ENCODE data around the gene VDR. TPM values are rescaled to one million over a fixed set of nuclear protein-coding genes. Genes with fewer than 3 reads are reported as not detected.

The VDR gene
- total RNA-seq, 1 experiment from 2014 or later = 0.03 TPM

- H3K4me3 ChIP-seq (ENCODE audit: insufficient read depth, low read depth, low read length) = no peak overlapping the region
- DNase-seq = no peak
- H3K27me3 ChIP-seq (ENCODE audit: control insufficient read depth, insufficient read depth, low read length) = peaks cover 11% of the 10 kb centered on the region
- no peaks in the 10 kb centered on the region for H3K36me3 ChIP-seq (replicated peaks; ENCODE audit: control insufficient read depth, insufficient read depth, low read length)
Measured at GRCh38 chr12:47940773-47941474, 36.1 kb upstream of the VDR start.

- Histone ChIP-seq H3K27me3 (ENCODE audit: control insufficient read depth, insufficient read depth, low read length) (peaks cover 11% of the 10 kb centered on the region), H3K36me3 (replicated peaks; ENCODE audit: control insufficient read depth, insufficient read depth, low read length) (no peaks in the 10 kb centered on the region), H3K4me3 (ENCODE audit: insufficient read depth, low read depth, low read length) (no peak overlapping the region)
- DNase-seq = no peak
Measured at GRCh38 chr12:47939009-47939601, 34.3 kb upstream of the VDR start.

GRCh38 chr12:47938594-47938993 is 33.8 kb upstream of the VDR start:
- Histone ChIP-seq H3K27me3 (ENCODE audit: control insufficient read depth, insufficient read depth, low read length) (peaks cover 9% of the 10 kb centered on the region), H3K36me3 (replicated peaks; ENCODE audit: control insufficient read depth, insufficient read depth, low read length) (no peaks in the 10 kb centered on the region), H3K4me3 (ENCODE audit: insufficient read depth, low read depth, low read length) (no peak overlapping the region)
- no peak for DNase-seq

GRCh38 chr12:47938093-47938492 is 33.3 kb upstream of the VDR start:
- Histone ChIP-seq H3K4me3 (ENCODE audit: insufficient read depth, low read depth, low read length) (no peak overlapping the region), H3K36me3 (replicated peaks; ENCODE audit: control insufficient read depth, insufficient read depth, low read length) (no peaks in the 10 kb centered on the region), H3K27me3 (ENCODE audit: control insufficient read depth, insufficient read depth, low read length) (peaks cover 9% of the 10 kb centered on the region)
- DNase-seq = no peak

GRCh38 chr12:47935184-47935583 is 30.4 kb upstream of the VDR start:
- Histone ChIP-seq H3K27me3 (ENCODE audit: control insufficient read depth, insufficient read depth, low read length) (peaks cover 2% of the 10 kb centered on the region; the same call in 1 of the 2 replicates), H3K4me3 (ENCODE audit: insufficient read depth, low read depth, low read length) (no peak overlapping the region), H3K36me3 (replicated peaks; ENCODE audit: control insufficient read depth, insufficient read depth, low read length) (no peaks in the 10 kb centered on the region)
- no peak for DNase-seq

GRCh38 chr12:47931187-47931586 is 26.4 kb upstream of the VDR start:
- H3K27me3 ChIP-seq (ENCODE audit: control insufficient read depth, insufficient read depth, low read length) = peaks cover 2% of the 10 kb centered on the region; the same call in 1 of the 2 replicates
- no peaks in the 10 kb centered on the region for H3K36me3 ChIP-seq (replicated peaks; ENCODE audit: control insufficient read depth, insufficient read depth, low read length)
- DNase-seq = no peak
- H3K4me3 ChIP-seq (ENCODE audit: insufficient read depth, low read depth, low read length) = no peak overlapping the region

GRCh38 chr12:47930634-47931033 is 25.8 kb upstream of the VDR start:
- H3K27me3 ChIP-seq (ENCODE audit: control insufficient read depth, insufficient read depth, low read length) = peaks cover 2% of the 10 kb centered on the region; the same call in 1 of the 2 replicates
- no peaks in the 10 kb centered on the region for H3K36me3 ChIP-seq (replicated peaks; ENCODE audit: control insufficient read depth, insufficient read depth, low read length)
- no peak overlapping the region for H3K4me3 ChIP-seq (ENCODE audit: insufficient read depth, low read depth, low read length)
- no peak for DNase-seq

GRCh38 chr12:47927346-47927745 is 22.6 kb upstream of the VDR start:
- Histone ChIP-seq H3K4me3 (ENCODE audit: insufficient read depth, low read depth, low read length) (no peak overlapping the region), H3K27me3 (ENCODE audit: control insufficient read depth, insufficient read depth, low read length) (peaks cover 4% of the 10 kb centered on the region; the same call in 1 of the 2 replicates), H3K36me3 (replicated peaks; ENCODE audit: control insufficient read depth, insufficient read depth, low read length) (no peaks in the 10 kb centered on the region)
- DNase-seq = no peak

- Histone ChIP-seq H3K27me3 (ENCODE audit: control insufficient read depth, insufficient read depth, low read length) (peaks cover 4% of the 10 kb centered on the region; the same call in 1 of the 2 replicates), H3K4me3 (ENCODE audit: insufficient read depth, low read depth, low read length) (no peak overlapping the region), H3K36me3 (replicated peaks; ENCODE audit: control insufficient read depth, insufficient read depth, low read length) (no peaks in the 10 kb centered on the region)
- no peak for DNase-seq
Measured at GRCh38 chr12:47921907-47922306, 17.1 kb upstream of the VDR start.

- Histone ChIP-seq H3K4me3 (ENCODE audit: insufficient read depth, low read depth, low read length) (no peak overlapping the region), H3K27me3 (ENCODE audit: control insufficient read depth, insufficient read depth, low read length) (peaks cover 2% of the 10 kb centered on the region; the same call in 1 of the 2 replicates), H3K36me3 (replicated peaks; ENCODE audit: control insufficient read depth, insufficient read depth, low read length) (no peaks in the 10 kb centered on the region)
- no peak for DNase-seq
Measured at GRCh38 chr12:47920913-47921312, 16.1 kb upstream of the VDR start.

GRCh38 chr12:47913081-47913480 is 8.3 kb upstream of the VDR start:
- peaks cover 6% of the 10 kb centered on the region; the same call in 1 of the 2 replicates for H3K27me3 ChIP-seq (ENCODE audit: control insufficient read depth, insufficient read depth, low read length)
- H3K4me3 ChIP-seq (ENCODE audit: insufficient read depth, low read depth, low read length) = no peak overlapping the region
- H3K36me3 ChIP-seq (replicated peaks; ENCODE audit: control insufficient read depth, insufficient read depth, low read length) = no peaks in the 10 kb centered on the region
- no peak for DNase-seq

GRCh38 chr12:47912556-47912955 is 7.8 kb upstream of the VDR start:
- H3K36me3 ChIP-seq (replicated peaks; ENCODE audit: control insufficient read depth, insufficient read depth, low read length) = no peaks in the 10 kb centered on the region
- DNase-seq = no peak
- peaks cover 9% of the 10 kb centered on the region; the same call in 1 of the 2 replicates for H3K27me3 ChIP-seq (ENCODE audit: control insufficient read depth, insufficient read depth, low read length)
- no peak overlapping the region for H3K4me3 ChIP-seq (ENCODE audit: insufficient read depth, low read depth, low read length)

GRCh38 chr12:47910981-47911380 is 6.2 kb upstream of the VDR start:
- Histone ChIP-seq H3K4me3 (ENCODE audit: insufficient read depth, low read depth, low read length) (no peak overlapping the region), H3K36me3 (replicated peaks; ENCODE audit: control insufficient read depth, insufficient read depth, low read length) (no peaks in the 10 kb centered on the region), H3K27me3 (ENCODE audit: control insufficient read depth, insufficient read depth, low read length) (peaks cover 22% of the 10 kb centered on the region)
- DNase-seq = no peak

- no peaks in the 10 kb centered on the region for H3K36me3 ChIP-seq (replicated peaks; ENCODE audit: control insufficient read depth, insufficient read depth, low read length)
- peaks cover 27% of the 10 kb centered on the region for H3K27me3 ChIP-seq (ENCODE audit: control insufficient read depth, insufficient read depth, low read length)
- no peak overlapping the region for H3K4me3 ChIP-seq (ENCODE audit: insufficient read depth, low read depth, low read length)
- DNase-seq = no peak
Measured at GRCh38 chr12:47910486-47910885, 5.7 kb upstream of the VDR start.

- Histone ChIP-seq H3K36me3 (replicated peaks; ENCODE audit: control insufficient read depth, insufficient read depth, low read length) (no peaks in the 10 kb centered on the region), H3K27me3 (ENCODE audit: control insufficient read depth, insufficient read depth, low read length) (peaks cover 32% of the 10 kb centered on the region), H3K4me3 (ENCODE audit: insufficient read depth, low read depth, low read length) (no peak overlapping the region)
- DNase-seq = no peak
Measured at GRCh38 chr12:47909839-47910465, 5.2 kb upstream of the VDR start.

All from H7 (cell line).